ENCODE measurements around the gene STON2.

STON2 gene

GRCh38 chr14:81265636-81266169 lies 134.4 kb downstream of the STON2 start:
- H3K4me3 ChIP-seq (ENCODE audit: control insufficient read depth, low read depth, low read length) = no peak overlapping the region
- DNase-seq (ENCODE audit: low read depth) = no peak
- no peak for TF ChIP-seq CTCF (IDR thresholded peaks at IDR 0.05; ENCODE audit: control insufficient read depth, insufficient read depth, low read depth, low read length, missing control alignments)

GRCh38 chr14:81264671-81265070 lies 135.5 kb downstream of the STON2 start:
- TF ChIP-seq CTCF (IDR thresholded peaks at IDR 0.05; ENCODE audit: control insufficient read depth, insufficient read depth, low read depth, low read length, missing control alignments) = no peak
- no peak overlapping the region for H3K4me3 ChIP-seq (ENCODE audit: control insufficient read depth, low read depth, low read length)
- DNase-seq (ENCODE audit: low read depth) = no peak

- DNase-seq (ENCODE audit: low read depth) = no peak
Measured at GRCh38 chr14:81263777-81264410, 136.2 kb downstream of the STON2 start.

DNA sequence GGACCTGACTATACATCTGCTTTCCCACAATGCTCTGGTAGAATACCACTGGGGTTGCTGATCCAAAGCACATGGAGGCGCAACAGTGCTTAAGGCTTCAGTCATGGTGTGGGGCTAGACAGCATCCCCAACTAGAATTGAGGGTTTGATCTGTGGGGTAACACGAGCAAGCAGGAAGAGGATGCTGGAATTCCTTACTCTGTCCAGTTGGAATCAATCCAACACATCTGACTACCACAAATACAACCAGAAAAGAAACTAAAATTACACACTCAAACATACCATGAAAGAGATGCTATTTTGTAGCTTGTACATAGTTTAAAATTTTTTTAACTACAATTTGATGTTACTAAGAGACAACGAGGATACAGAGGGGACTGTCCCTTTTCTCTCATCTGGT lies 138.9 kb downstream of the STON2 start:
- H3K4me3 ChIP-seq (ENCODE audit: control insufficient read depth, low read depth, low read length) = no peak overlapping the region
- no peak for DNase-seq (ENCODE audit: low read depth)
- no peak for TF ChIP-seq CTCF (IDR thresholded peaks at IDR 0.05; ENCODE audit: control insufficient read depth, insufficient read depth, low read depth, low read length, missing control alignments)

More at GRCh38 chr14:81263777-81264410, 136.2 kb downstream of the STON2 start:
- no peak overlapping the region for H3K4me3 ChIP-seq (ENCODE audit: control insufficient read depth, low read depth, low read length)
- TF ChIP-seq CTCF (IDR thresholded peaks at IDR 0.05; ENCODE audit: control insufficient read depth, insufficient read depth, low read depth, low read length, missing control alignments) = no peak

- no peak for TF ChIP-seq CTCF (IDR thresholded peaks at IDR 0.05; ENCODE audit: control insufficient read depth, insufficient read depth, low read depth, low read length, missing control alignments)
Measured at GRCh38 chr14:81260732-81261131, 139.4 kb downstream of the STON2 start.

GRCh38 chr14:81256289-81256960 lies 143.7 kb downstream of the STON2 start:
- no peak overlapping the region for H3K4me3 ChIP-seq (ENCODE audit: control insufficient read depth, low read depth, low read length)
- no peak for DNase-seq (ENCODE audit: low read depth)

More at GRCh38 chr14:81260732-81261131, 139.4 kb downstream of the STON2 start:
- no peak overlapping the region for H3K4me3 ChIP-seq (ENCODE audit: control insufficient read depth, low read depth, low read length)
- no peak for DNase-seq (ENCODE audit: low read depth)

More at GRCh38 chr14:81256289-81256960, 143.7 kb downstream of the STON2 start:
- TF ChIP-seq CTCF (IDR thresholded peaks at IDR 0.05; ENCODE audit: control insufficient read depth, insufficient read depth, low read depth, low read length, missing control alignments) = no peak

All from AG09309 (cell line).